ENCODE data around the gene SCCPDH. TPM values are rescaled to one million over a fixed set of nuclear protein-coding genes. Genes with fewer than 3 reads are reported as not detected.

SCCPDH gene
- total RNA-seq, 4 donors from 2014 or later = 28.3 to 43.0 (median 35.1) TPM

- Histone ChIP-seq H3K4me3 (no peak overlapping the region), H3K9me3 (no peaks in the 10 kb centered on the region), H3K4me1 (peaks cover 8 to 10% of the 10 kb centered on the region in 2 donors), H3K36me3 (no peaks in the 10 kb centered on the region), H3K27me3 (peaks cover 15 to 22% (median 19%) of the 10 kb centered on the region in 3 donors), H3K27ac (no peak overlapping the region)
- intact Hi-C loops (cut with DNase I; ENCODE audit: low total_unique reads) = no loop called here
- ATAC-seq (no peak), DNase-seq (no peak)
- TF ChIP-seq POLR2A (IDR thresholded peaks at IDR 0.05) = no peak
- TF ChIP-seq, protein P1, sequence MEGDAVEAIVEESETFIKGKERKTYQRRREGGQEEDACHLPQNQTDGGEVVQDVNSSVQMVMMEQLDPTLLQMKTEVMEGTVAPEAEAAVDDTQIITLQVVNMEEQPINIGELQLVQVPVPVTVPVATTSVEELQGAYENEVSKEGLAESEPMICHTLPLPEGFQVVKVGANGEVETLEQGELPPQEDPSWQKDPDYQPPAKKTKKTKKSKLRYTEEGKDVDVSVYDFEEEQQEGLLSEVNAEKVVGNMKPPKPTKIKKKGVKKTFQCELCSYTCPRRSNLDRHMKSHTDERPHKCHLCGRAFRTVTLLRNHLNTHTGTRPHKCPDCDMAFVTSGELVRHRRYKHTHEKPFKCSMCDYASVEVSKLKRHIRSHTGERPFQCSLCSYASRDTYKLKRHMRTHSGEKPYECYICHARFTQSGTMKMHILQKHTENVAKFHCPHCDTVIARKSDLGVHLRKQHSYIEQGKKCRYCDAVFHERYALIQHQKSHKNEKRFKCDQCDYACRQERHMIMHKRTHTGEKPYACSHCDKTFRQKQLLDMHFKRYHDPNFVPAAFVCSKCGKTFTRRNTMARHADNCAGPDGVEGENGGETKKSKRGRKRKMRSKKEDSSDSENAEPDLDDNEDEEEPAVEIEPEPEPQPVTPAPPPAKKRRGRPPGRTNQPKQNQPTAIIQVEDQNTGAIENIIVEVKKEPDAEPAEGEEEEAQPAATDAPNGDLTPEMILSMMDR (IDR thresholded peaks at IDR 0.05 in 4 of 5, conservative IDR thresholded peaks at IDR 0.05 in 1 of 5) = no peak
- in situ Hi-C loops (cut with MboI; ENCODE audit: low sequenced_read_pairs in 4 of 4) = no loop called here
These were observed 66.6 kb downstream of the SCCPDH start for GRCh38 chr1:246790833-246791232.

DNA sequence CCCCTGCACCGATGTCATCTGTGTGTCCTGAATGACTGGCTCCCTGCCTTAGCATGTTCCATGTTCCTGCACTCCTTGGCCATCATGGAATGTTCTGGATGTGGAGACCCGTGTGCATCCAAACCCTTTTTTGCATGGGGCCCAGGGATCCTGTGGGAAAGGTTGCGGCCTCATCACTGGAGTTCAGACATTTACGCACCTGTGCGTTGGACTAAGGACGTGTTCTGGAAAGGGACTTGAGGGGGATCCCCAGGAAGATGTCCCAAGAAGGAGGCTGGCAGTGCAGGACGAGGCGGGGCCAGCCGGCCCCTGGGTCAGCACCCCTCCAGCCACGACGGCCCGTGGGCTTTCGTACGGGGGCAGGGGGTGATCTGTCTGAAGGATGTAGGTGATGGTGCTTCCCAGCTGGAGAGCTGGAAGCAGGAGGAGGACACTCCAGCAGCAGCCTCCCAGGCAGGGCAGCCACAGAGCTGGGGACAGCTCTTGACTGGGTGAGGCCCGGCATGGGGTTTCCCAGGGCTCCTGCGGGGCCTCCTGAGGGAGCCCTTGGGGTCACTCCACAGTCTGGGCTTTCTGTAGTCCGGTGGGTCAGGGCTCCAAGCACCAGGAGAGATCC is 67.2 kb downstream of the SCCPDH start:
- intact Hi-C loops (cut with DNase I; ENCODE audit: low total_unique reads) = no loop called here
- H3K27me3 ChIP-seq = peaks cover 15 to 22% (median 19%) of the 10 kb centered on the region in 3 donors
- no peak for ATAC-seq

DNA sequence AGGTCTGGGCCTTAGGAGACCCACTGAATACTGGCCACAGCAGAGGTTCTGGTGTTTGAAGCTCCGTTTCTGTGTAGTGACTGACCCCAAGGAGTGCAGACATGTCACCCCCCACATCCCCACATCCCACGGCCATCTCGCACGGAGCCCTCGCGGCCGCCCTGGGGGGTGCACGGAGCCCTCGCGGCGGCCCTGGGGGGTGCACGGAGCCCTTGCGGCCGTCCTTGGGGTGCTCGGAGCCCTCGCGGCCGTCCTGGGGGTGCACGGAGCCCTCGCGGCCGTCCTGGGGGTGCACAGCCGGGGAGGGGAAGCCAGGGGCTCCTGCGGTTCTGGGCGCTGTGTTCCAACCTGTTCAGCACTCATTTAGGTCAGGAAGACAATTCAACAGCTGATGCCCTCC is 68.4 kb downstream of the SCCPDH start:
- ATAC-seq (no peak), DNase-seq (no peak)
- intact Hi-C loops (cut with DNase I; ENCODE audit: low total_unique reads) (no loop called here), in situ Hi-C loops (cut with MboI; ENCODE audit: low sequenced_read_pairs in 4 of 4) (no loop called here)
- TF ChIP-seq POLR2A (IDR thresholded peaks at IDR 0.05) = no peak
- TF ChIP-seq, protein P1 (IDR thresholded peaks at IDR 0.05 in 4 of 5, conservative IDR thresholded peaks at IDR 0.05 in 1 of 5) = no peak
- Histone ChIP-seq H3K9me3 (no peaks in the 10 kb centered on the region), H3K27ac (no peak overlapping the region), H3K27me3 (peaks cover 15 to 22% (median 19%) of the 10 kb centered on the region in 3 donors), H3K4me3 (no peak overlapping the region), H3K36me3 (no peaks in the 10 kb centered on the region), H3K4me1 (peaks cover 8 to 10% of the 10 kb centered on the region in 2 donors)

More for the DNA sequence above, 67.2 kb downstream of the SCCPDH start:
- in situ Hi-C loops (cut with MboI; ENCODE audit: low sequenced_read_pairs in 4 of 4) = no loop called here
- no peaks in the 10 kb centered on the region for H3K9me3 ChIP-seq
- DNase-seq = no peak
- peaks cover 8 to 10% of the 10 kb centered on the region in 2 donors for H3K4me1 ChIP-seq
- TF ChIP-seq, protein P1 (IDR thresholded peaks at IDR 0.05 in 4 of 5, conservative IDR thresholded peaks at IDR 0.05 in 1 of 5) = no peak
- TF ChIP-seq POLR2A (IDR thresholded peaks at IDR 0.05) = no peak
- no peak overlapping the region for H3K27ac ChIP-seq
- no peaks in the 10 kb centered on the region for H3K36me3 ChIP-seq
- no peak overlapping the region for H3K4me3 ChIP-seq

GRCh38 chr1:246793356-246793896 is 69.2 kb downstream of the SCCPDH start:
- Histone ChIP-seq H3K9me3 (no peaks in the 10 kb centered on the region), H3K36me3 (no peaks in the 10 kb centered on the region), H3K4me1 (peaks cover 10 to 11% of the 10 kb centered on the region in 2 donors), H3K27me3 (peaks cover 15 to 19% (median 16%) of the 10 kb centered on the region in 3 donors), H3K27ac (no peak overlapping the region), H3K4me3 (no peak overlapping the region)
- ATAC-seq = no peak
- DNase-seq = no peak
- TF ChIP-seq, protein P1 (IDR thresholded peaks at IDR 0.05 in 4 of 5, conservative IDR thresholded peaks at IDR 0.05 in 1 of 5) = no peak
- no peak for TF ChIP-seq POLR2A (IDR thresholded peaks at IDR 0.05)
- intact Hi-C loops (cut with DNase I; ENCODE audit: low total_unique reads) (no loop called here), in situ Hi-C loops (cut with MboI; ENCODE audit: low sequenced_read_pairs in 4 of 4) (no loop called here)

Data from gastrocnemius medialis (tissue), 4 donors.